ENCODE data around the gene MPRIP. TPM values are rescaled to one million over a fixed set of nuclear protein-coding genes. Genes with fewer than 3 reads are reported as not detected.
A peak's percentile ranks its signal among the peaks of the same experiment; 100 is the strongest.

MPRIP gene
- total RNA-seq, 2 donors from 2014 or later: 268 to 269 TPM

- H3K4me3 Mint-ChIP-seq: no peak overlapping the region
- peaks cover 38% of the 10 kb centered on the region for H3K4me1 Mint-ChIP-seq
- no peaks in the 10 kb centered on the region for H3K36me3 Mint-ChIP-seq (ENCODE audit: low read depth)
- no peak for ATAC-seq
- H3K9me3 ChIP-seq (ENCODE audit: control insufficient read depth, low read length, poor library complexity, severe bottlenecking): no peaks in the 10 kb centered on the region
- DNase-seq: no peak
- no peak overlapping the region for H3K27ac Mint-ChIP-seq
- no peaks in the 10 kb centered on the region for H3K27me3 Mint-ChIP-seq
Measured at GRCh38 chr17:17054636-17055035, 12.4 kb downstream of the MPRIP start.

GRCh38 chr17:17055286-17056155 is 13.3 kb downstream of the MPRIP start:
- Mint-ChIP-seq H3K4me3 (no peak overlapping the region), H3K27me3 (no peaks in the 10 kb centered on the region), H3K4me1 (peaks cover 42% of the 10 kb centered on the region), H3K27ac (no peak overlapping the region), H3K36me3 (ENCODE audit: low read depth) (no peaks in the 10 kb centered on the region)
- H3K9me3 ChIP-seq (ENCODE audit: control insufficient read depth, low read length, poor library complexity, severe bottlenecking): no peaks in the 10 kb centered on the region
- ATAC-seq (no peak), DNase-seq (no peak)

GRCh38 chr17:17056156-17056539 is 13.9 kb downstream of the MPRIP start:
- Mint-ChIP-seq H3K27me3 (no peaks in the 10 kb centered on the region), H3K4me3 (no peak overlapping the region), H3K4me1 (peaks cover 39% of the 10 kb centered on the region), H3K36me3 (ENCODE audit: low read depth) (no peaks in the 10 kb centered on the region), H3K27ac (no peak overlapping the region)
- H3K9me3 ChIP-seq (ENCODE audit: control insufficient read depth, low read length, poor library complexity, severe bottlenecking): no peaks in the 10 kb centered on the region
- DNase-seq (no peak), ATAC-seq (no peak)

- no peak for ATAC-seq
- Mint-ChIP-seq H3K27ac (no peak overlapping the region), H3K36me3 (ENCODE audit: low read depth) (no peaks in the 10 kb centered on the region), H3K4me3 (no peak overlapping the region), H3K27me3 (no peaks in the 10 kb centered on the region), H3K4me1 (peaks cover 43% of the 10 kb centered on the region)
- DNase-seq: no peak
- no peaks in the 10 kb centered on the region for H3K9me3 ChIP-seq (ENCODE audit: control insufficient read depth, low read length, poor library complexity, severe bottlenecking)
Measured at GRCh38 chr17:17057057-17057551, 14.8 kb downstream of the MPRIP start.

- H3K27me3 Mint-ChIP-seq: no peaks in the 10 kb centered on the region
- H3K4me3 Mint-ChIP-seq: no peak overlapping the region
- H3K9me3 ChIP-seq (ENCODE audit: control insufficient read depth, low read length, poor library complexity, severe bottlenecking): no peaks in the 10 kb centered on the region
- DNase-seq (no peak), ATAC-seq (no peak)
- H3K36me3 Mint-ChIP-seq (ENCODE audit: low read depth): no peaks in the 10 kb centered on the region
- H3K4me1 Mint-ChIP-seq: peaks cover 43% of the 10 kb centered on the region
- H3K27ac Mint-ChIP-seq: peak overlapping the region; percentile 21
Measured at GRCh38 chr17:17058304-17058703, 16.0 kb downstream of the MPRIP start.

- Mint-ChIP-seq H3K27ac (no peak overlapping the region), H3K4me3 (peak overlapping the region; percentile 41), H3K4me1 (peaks cover 43% of the 10 kb centered on the region), H3K27me3 (no peaks in the 10 kb centered on the region), H3K36me3 (ENCODE audit: low read depth) (no peaks in the 10 kb centered on the region)
- H3K9me3 ChIP-seq (ENCODE audit: control insufficient read depth, low read length, poor library complexity, severe bottlenecking): no peaks in the 10 kb centered on the region
- no peak for ATAC-seq
- no peak for DNase-seq
Measured at GRCh38 chr17:17059301-17059890, 17.1 kb downstream of the MPRIP start.

GRCh38 chr17:17060001-17060922 is 18.0 kb downstream of the MPRIP start:
- peak overlapping the region; percentile 75 for H3K27ac Mint-ChIP-seq
- no peaks in the 10 kb centered on the region for H3K9me3 ChIP-seq (ENCODE audit: control insufficient read depth, low read length, poor library complexity, severe bottlenecking)
- DNase-seq (no peak), ATAC-seq (no peak)
- H3K4me3 Mint-ChIP-seq: no peak overlapping the region
- H3K27me3 Mint-ChIP-seq: no peaks in the 10 kb centered on the region
- no peaks in the 10 kb centered on the region for H3K36me3 Mint-ChIP-seq (ENCODE audit: low read depth)
- H3K4me1 Mint-ChIP-seq: peaks cover 48% of the 10 kb centered on the region

- Mint-ChIP-seq H3K4me3 (no peak overlapping the region), H3K27me3 (no peaks in the 10 kb centered on the region), H3K36me3 (ENCODE audit: low read depth) (no peaks in the 10 kb centered on the region), H3K27ac (peak overlapping the region; percentile 75), H3K4me1 (peaks cover 52% of the 10 kb centered on the region)
- ATAC-seq (no peak), DNase-seq (no peak)
- H3K9me3 ChIP-seq (ENCODE audit: control insufficient read depth, low read length, poor library complexity, severe bottlenecking): no peaks in the 10 kb centered on the region
Measured at GRCh38 chr17:17060930-17061329, 18.7 kb downstream of the MPRIP start.

GRCh38 chr17:17061516-17061915 is 19.3 kb downstream of the MPRIP start:
- H3K9me3 ChIP-seq (ENCODE audit: control insufficient read depth, low read length, poor library complexity, severe bottlenecking): no peaks in the 10 kb centered on the region
- no peak for DNase-seq
- Mint-ChIP-seq H3K4me1 (peaks cover 54% of the 10 kb centered on the region), H3K27ac (peak overlapping the region; percentile 75), H3K36me3 (ENCODE audit: low read depth) (no peaks in the 10 kb centered on the region), H3K27me3 (no peaks in the 10 kb centered on the region), H3K4me3 (no peak overlapping the region)
- ATAC-seq: no peak

- Mint-ChIP-seq H3K36me3 (ENCODE audit: low read depth) (no peaks in the 10 kb centered on the region), H3K27me3 (no peaks in the 10 kb centered on the region), H3K4me3 (no peak overlapping the region), H3K27ac (no peak overlapping the region), H3K4me1 (peaks cover 57% of the 10 kb centered on the region)
- ATAC-seq (no peak), DNase-seq (no peak)
- H3K9me3 ChIP-seq (ENCODE audit: control insufficient read depth, low read length, poor library complexity, severe bottlenecking): no peaks in the 10 kb centered on the region
Measured at GRCh38 chr17:17062356-17062755, 20.1 kb downstream of the MPRIP start.

GRCh38 chr17:17062866-17063265 is 20.6 kb downstream of the MPRIP start:
- Mint-ChIP-seq H3K27me3 (no peaks in the 10 kb centered on the region), H3K36me3 (ENCODE audit: low read depth) (no peaks in the 10 kb centered on the region), H3K4me1 (peaks cover 58% of the 10 kb centered on the region), H3K27ac (peak overlapping the region; percentile 78), H3K4me3 (peak overlapping the region; percentile 59)
- no peak for ATAC-seq
- H3K9me3 ChIP-seq (ENCODE audit: control insufficient read depth, low read length, poor library complexity, severe bottlenecking): no peaks in the 10 kb centered on the region
- no peak for DNase-seq

GRCh38 chr17:17063546-17064122 is 21.4 kb downstream of the MPRIP start:
- H3K27ac Mint-ChIP-seq: peak overlapping the region; percentile 78
- H3K36me3 Mint-ChIP-seq (ENCODE audit: low read depth): no peaks in the 10 kb centered on the region
- peak; percentile 50 for ATAC-seq
- no peaks in the 10 kb centered on the region for H3K27me3 Mint-ChIP-seq
- H3K4me1 Mint-ChIP-seq: peaks cover 58% of the 10 kb centered on the region
- no peaks in the 10 kb centered on the region for H3K9me3 ChIP-seq (ENCODE audit: control insufficient read depth, low read length, poor library complexity, severe bottlenecking)
- no peak for DNase-seq
- H3K4me3 Mint-ChIP-seq: peak overlapping the region; percentile 59

GRCh38 chr17:17064322-17064721 is 22.1 kb downstream of the MPRIP start:
- no peaks in the 10 kb centered on the region for H3K36me3 Mint-ChIP-seq (ENCODE audit: low read depth)
- no peaks in the 10 kb centered on the region for H3K27me3 Mint-ChIP-seq
- peak overlapping the region; percentile 78 for H3K27ac Mint-ChIP-seq
- ATAC-seq (no peak), DNase-seq (no peak)
- H3K9me3 ChIP-seq (ENCODE audit: control insufficient read depth, low read length, poor library complexity, severe bottlenecking): no peaks in the 10 kb centered on the region
- no peak overlapping the region for H3K4me3 Mint-ChIP-seq
- peaks cover 59% of the 10 kb centered on the region for H3K4me1 Mint-ChIP-seq

Measured in T-helper 17 cell (primary cell).